Neural cell (in vitro differentiated cells): ENCODE data around the gene RNF157. TPM values are rescaled to one million over a fixed set of nuclear protein-coding genes. Genes with fewer than 3 reads are reported as not detected.

ENCODE experiments used
- H2AFZ ChIP-seq: fragments of 200-600, 300-800 bp; sonication (generic), shearing (Covaris generic); 2 replicates; pipeline ENCODE4 v1.6.0; 2014; ENCODE audit warnings: low read depth, mild to moderate bottlenecking, antibody characterized with exemption, low read length, moderate library complexity
- H3F3A ChIP-seq: fragments of 200-600 bp; shearing (Covaris generic); 2 replicates; pipeline ENCODE4 v1.6.1; 2016; ENCODE audit warnings: mild to moderate bottlenecking, moderate library complexity, mixed read lengths, antibody characterized with exemption, low read length; ENCODE audit not compliant: insufficient read depth, poor library complexity, severe bottlenecking
- H3K27ac ChIP-seq: fragments of 200-600, 300-800 bp; sonication (generic), shearing (Covaris generic); 2 replicates; pipeline ENCODE4 v1.5.1; 2014; ENCODE audit warnings: mild to moderate bottlenecking, low read length, moderate library complexity
- H3K27me3 ChIP-seq: fragments of 300-800, 200-600 bp; sonication (generic), shearing (Covaris generic); 2 replicates; pipeline ENCODE4 v1.6.0; 2014; ENCODE audit warnings: mild to moderate bottlenecking, low read depth, low read length, moderate library complexity; ENCODE audit not compliant: insufficient read depth
- H3K36me3 ChIP-seq: fragments of 300-800, 200-600 bp; sonication (generic), shearing (Covaris generic); 2 replicates; pipeline ENCODE4 v1.5.1; 2014; ENCODE audit warnings: mild to moderate bottlenecking, antibody characterized with exemption, low read length, moderate library complexity; ENCODE audit not compliant: insufficient read depth
- H3K4me2 ChIP-seq: fragments of 300-800, 200-600 bp; sonication (generic), shearing (Covaris generic); 2 replicates; pipeline ENCODE4 v1.6.0; 2014; ENCODE audit warnings: mild to moderate bottlenecking, low read length
- H3K4me3 ChIP-seq: fragments of 300-800, 200-600 bp; sonication (generic), shearing (Covaris generic); 2 replicates; pipeline ENCODE4 v1.5.1; 2014; ENCODE audit warnings: mild to moderate bottlenecking, low read length, moderate library complexity
- H3K79me2 ChIP-seq: fragments of 200-600 bp; shearing (Covaris generic); replicated peaks from 2 replicates; pipeline ENCODE4 v1.6.0; 2014; ENCODE audit warnings: mild to moderate bottlenecking, low read length, moderate library complexity; ENCODE audit not compliant: insufficient read depth
- H3K9ac ChIP-seq: fragments of 300-800, 200-600 bp; sonication (generic), shearing (Covaris generic); 2 replicates; pipeline ENCODE4 v1.6.1; 2016; ENCODE audit warnings: mild to moderate bottlenecking, low read length, mixed read lengths
- H3K9me2 ChIP-seq: fragments of 200-600 bp; shearing (Covaris generic); 2 replicates; pipeline ENCODE4 v1.6.1; 2016; ENCODE audit warnings: mild to moderate bottlenecking, low read length, mixed read lengths; ENCODE audit not compliant: insufficient read depth
- H3K9me3 ChIP-seq: fragments of 200-600, 300-800 bp; sonication (generic), shearing (Covaris generic); 2 replicates; pipeline ENCODE4 v1.6.1; 2016; ENCODE audit warnings: mild to moderate bottlenecking, mixed run types, low read length, moderate library complexity, mixed read lengths
- H4K20me1 ChIP-seq: fragments of 200-600 bp; shearing (Covaris generic); 2 replicates; pipeline ENCODE4 v1.6.1; 2016; ENCODE audit warnings: mild to moderate bottlenecking, mixed run types; ENCODE audit not compliant: insufficient read depth
- CTCF ChIP-seq: fragments of 450-650 bp; IDR thresholded peaks from 2 replicates; pipeline ENCODE4 v1.5.1; 2014; ENCODE audit warnings: antibody characterized with exemption, mild to moderate bottlenecking, moderate library complexity; ENCODE audit not compliant: poor library complexity, severe bottlenecking
- EP300 ChIP-seq: fragments of 450-650 bp; conservative IDR thresholded peaks from 2 replicates; pipeline ENCODE4 v1.6.1; 2014; ENCODE audit warnings: antibody characterized with exemption, mild to moderate bottlenecking, moderate library complexity; ENCODE audit not compliant: poor library complexity, severe bottlenecking
- EZH2 ChIP-seq: fragments of 200-600, 300-800 bp; shearing (Covaris generic), sonication (generic); IDR thresholded peaks from 2 replicates; pipeline ENCODE4 v1.6.1; 2014; ENCODE audit warnings: antibody characterized with exemption, low read length, borderline replicate concordance, mild to moderate bottlenecking; ENCODE audit not compliant: insufficient read depth, poor library complexity, severe bottlenecking
- MXI1 ChIP-seq: fragments of 450-650 bp; conservative IDR thresholded peaks from 2 replicates; pipeline ENCODE4 v1.6.1; 2014; ENCODE audit warnings: antibody characterized with exemption, mild to moderate bottlenecking; ENCODE audit not compliant: poor library complexity, severe bottlenecking
- POLR2AphosphoS5 ChIP-seq: IDR thresholded peaks from 2 replicates; pipeline ENCODE4 v1.6.1; 2012
- RAD21 ChIP-seq: fragments of 450-650 bp; conservative IDR thresholded peaks from 2 replicates; pipeline ENCODE4 v1.6.1; 2014; ENCODE audit warnings: antibody characterized with exemption, mild to moderate bottlenecking, moderate library complexity
- REST ChIP-seq: IDR thresholded peaks from 2 replicates; pipeline ENCODE4 v1.6.1; 2012; ENCODE audit warnings: borderline replicate concordance
- SMC3 ChIP-seq: fragments of 450-650 bp; conservative IDR thresholded peaks from 2 replicates; pipeline ENCODE4 v1.6.1; 2014; ENCODE audit warnings: antibody characterized with exemption, mild to moderate bottlenecking, moderate library complexity; ENCODE audit not compliant: poor library complexity
- TAF1 ChIP-seq: IDR thresholded peaks from 2 replicates; pipeline ENCODE4 v1.6.1; 2012; ENCODE audit warnings: low read depth
- polyA plus RNA-seq: library from polyadenylated mRNA; depleted of rRNA; stranded (reverse); fragments of >200 nt; gene quantifications from 2 replicates; pipeline ENCODE4 v1.2.3, GENCODE V29; 2014

Gene RNF157
- polyA plus RNA-seq, 1 donor from 2014 or later = 15.9 TPM

GRCh38 chr17:76173474-76173873 is 66.8 kb downstream of the RNF157 start:
- TF ChIP-seq EP300 (no peak), EZH2 (no peak), MXI1 (no peak)
- H3K79me2 ChIP-seq = no peaks in the 10 kb centered on the region
- no peaks in the 10 kb centered on the region for H3K27me3 ChIP-seq
- no peak overlapping the region for H3K4me3 ChIP-seq
- no peaks in the 10 kb centered on the region for H3K9me2 ChIP-seq
- no peak overlapping the region for H3K27ac ChIP-seq
- no peaks in the 10 kb centered on the region for H3K36me3 ChIP-seq
- H3K9me3 ChIP-seq = no peaks in the 10 kb centered on the region
- no peaks in the 10 kb centered on the region for H3F3A ChIP-seq
- H3K4me2 ChIP-seq = no peak overlapping the region
- H2AFZ ChIP-seq = no peak overlapping the region
- H3K9ac ChIP-seq = no peak overlapping the region
- H4K20me1 ChIP-seq = no peaks in the 10 kb centered on the region

- Histone ChIP-seq H3K36me3 (no peaks in the 10 kb centered on the region), H2AFZ (no peak overlapping the region), H3K9me3 (no peaks in the 10 kb centered on the region), H3K27ac (no peak overlapping the region), H4K20me1 (no peaks in the 10 kb centered on the region), H3K9me2 (no peaks in the 10 kb centered on the region), H3K4me2 (no peak overlapping the region), H3K4me3 (no peak overlapping the region), H3K79me2 (no peaks in the 10 kb centered on the region), H3F3A (no peaks in the 10 kb centered on the region), H3K27me3 (no peaks in the 10 kb centered on the region), H3K9ac (no peak overlapping the region)
- TF ChIP-seq MXI1 = no peak
- TF ChIP-seq TAF1 = no peak
- no peak for TF ChIP-seq EZH2
- TF ChIP-seq POLR2AphosphoS5 = no peak
- no peak for TF ChIP-seq RAD21
- no peak for TF ChIP-seq EP300
These were observed 68.6 kb downstream of the RNF157 start for GRCh38 chr17:76171706-76172105.

- Histone ChIP-seq H3K9me3 (no peaks in the 10 kb centered on the region), H3K9me2 (no peaks in the 10 kb centered on the region), H3K79me2 (no peaks in the 10 kb centered on the region), H3K4me2 (no peak overlapping the region), H3K9ac (no peak overlapping the region), H2AFZ (no peak overlapping the region), H3K36me3 (no peaks in the 10 kb centered on the region), H3K27me3 (no peaks in the 10 kb centered on the region), H3F3A (no peaks in the 10 kb centered on the region), H3K27ac (no peak overlapping the region), H4K20me1 (no peaks in the 10 kb centered on the region), H3K4me3 (no peak overlapping the region)
- TF ChIP-seq SMC3 = no peak
- no peak for TF ChIP-seq MXI1
- TF ChIP-seq TAF1 = no peak
- no peak for TF ChIP-seq CTCF
- TF ChIP-seq RAD21 = no peak
- no peak for TF ChIP-seq EP300
- no peak for TF ChIP-seq REST
- no peak for TF ChIP-seq POLR2AphosphoS5
- TF ChIP-seq EZH2 = no peak
These were observed 70.2 kb downstream of the RNF157 start for GRCh38 chr17:76170114-76170513.
